AG10803 (cell line): ENCODE results near the gene LRFN3.

Experiments
- DNase-seq: peaks from one replicate; pipeline ENCODE4 v3.0.0; 2010; ENCODE audit warnings: low read depth
- H3K4me3 ChIP-seq: 2 replicates; pipeline ENCODE4 v1.5.1; 2011; ENCODE audit warnings: mild to moderate bottlenecking, low read length, control low read depth
- TF ChIP-seq, protein P1 (sequence below): conservative IDR thresholded peaks from 2 replicates; pipeline ENCODE4 v1.5.1; 2011; ENCODE audit warnings: mild to moderate bottlenecking, low read length, control low read depth, inconsistent platforms

The LRFN3 gene

DNA sequence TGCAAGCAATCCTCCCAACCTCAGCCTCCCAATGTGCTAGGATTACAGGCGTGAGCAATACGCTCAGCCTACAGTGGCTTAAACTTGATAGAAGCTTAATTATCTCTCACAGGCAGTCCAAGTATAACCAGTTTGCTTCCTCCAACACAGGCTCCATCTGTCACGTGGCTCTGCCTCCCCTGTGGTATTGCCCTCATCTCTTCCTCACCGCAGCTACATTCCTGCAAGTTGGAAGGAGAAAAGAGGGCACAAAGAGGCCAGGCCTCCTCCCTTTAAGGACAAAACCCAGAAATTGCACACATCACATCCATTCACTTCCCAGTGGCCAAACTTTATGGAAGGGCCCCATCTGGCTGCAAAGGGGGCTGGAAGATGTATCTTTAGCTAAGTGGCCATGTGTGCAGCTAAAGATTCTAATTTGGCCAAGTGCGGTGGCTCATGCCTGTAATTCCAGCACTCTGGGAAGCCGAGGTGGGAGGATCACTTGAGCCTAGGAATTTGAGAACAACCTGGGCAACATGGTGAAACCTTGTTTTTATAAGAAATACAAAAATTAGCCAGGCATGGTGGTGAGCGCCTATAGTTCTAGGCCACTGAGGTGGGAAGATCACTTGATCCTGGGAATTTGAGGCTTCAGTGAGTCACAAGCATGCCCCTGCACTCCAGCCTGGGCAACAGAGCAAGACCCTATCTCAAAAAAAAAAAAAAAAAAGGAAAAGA, 55.7 kb downstream of the LRFN3 start:
- H3K4me3 ChIP-seq = no peak overlapping the region
- DNase-seq = peak; percentile 59
- TF ChIP-seq, protein P1, sequence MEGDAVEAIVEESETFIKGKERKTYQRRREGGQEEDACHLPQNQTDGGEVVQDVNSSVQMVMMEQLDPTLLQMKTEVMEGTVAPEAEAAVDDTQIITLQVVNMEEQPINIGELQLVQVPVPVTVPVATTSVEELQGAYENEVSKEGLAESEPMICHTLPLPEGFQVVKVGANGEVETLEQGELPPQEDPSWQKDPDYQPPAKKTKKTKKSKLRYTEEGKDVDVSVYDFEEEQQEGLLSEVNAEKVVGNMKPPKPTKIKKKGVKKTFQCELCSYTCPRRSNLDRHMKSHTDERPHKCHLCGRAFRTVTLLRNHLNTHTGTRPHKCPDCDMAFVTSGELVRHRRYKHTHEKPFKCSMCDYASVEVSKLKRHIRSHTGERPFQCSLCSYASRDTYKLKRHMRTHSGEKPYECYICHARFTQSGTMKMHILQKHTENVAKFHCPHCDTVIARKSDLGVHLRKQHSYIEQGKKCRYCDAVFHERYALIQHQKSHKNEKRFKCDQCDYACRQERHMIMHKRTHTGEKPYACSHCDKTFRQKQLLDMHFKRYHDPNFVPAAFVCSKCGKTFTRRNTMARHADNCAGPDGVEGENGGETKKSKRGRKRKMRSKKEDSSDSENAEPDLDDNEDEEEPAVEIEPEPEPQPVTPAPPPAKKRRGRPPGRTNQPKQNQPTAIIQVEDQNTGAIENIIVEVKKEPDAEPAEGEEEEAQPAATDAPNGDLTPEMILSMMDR = no peak

DNA sequence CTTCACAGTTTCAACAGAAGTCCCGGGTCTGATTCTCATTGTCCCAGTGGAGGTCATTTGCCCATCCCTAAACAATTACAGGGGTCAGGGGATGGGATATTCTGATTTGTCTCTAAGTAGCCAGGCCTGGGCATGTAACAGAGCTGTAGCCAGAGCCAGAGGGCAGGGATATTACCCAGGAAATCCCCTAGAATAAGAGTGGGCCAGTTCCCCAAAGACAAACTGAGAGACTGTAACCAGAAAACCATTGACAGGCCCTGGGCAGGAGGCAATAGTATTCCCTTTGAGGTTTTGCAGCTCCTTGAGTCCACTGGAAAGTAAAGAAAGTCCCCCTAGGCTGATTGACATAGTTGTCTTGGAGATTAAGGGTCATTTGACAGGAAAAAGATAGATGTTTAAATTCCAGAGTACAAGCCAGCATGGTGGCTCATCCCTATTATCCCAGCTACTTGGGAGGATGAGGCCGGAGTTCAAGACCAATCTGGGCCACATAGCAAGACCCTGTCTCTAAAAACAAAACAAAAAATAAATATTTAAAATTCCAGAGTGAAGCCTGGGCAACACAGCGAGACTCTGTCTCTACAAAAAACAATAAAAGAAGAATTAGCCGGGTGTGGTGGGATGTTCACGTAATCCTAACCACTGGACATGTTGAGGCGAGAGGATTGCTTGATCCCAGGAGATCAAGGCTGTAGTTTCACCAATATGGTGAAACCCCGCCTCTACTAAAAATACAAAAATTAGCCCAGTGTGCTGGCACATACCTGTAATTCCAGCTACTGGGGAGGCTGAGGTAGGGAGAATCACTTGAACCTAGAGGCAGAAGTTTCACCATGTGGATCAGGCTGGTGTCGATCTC, 57.0 kb downstream of the LRFN3 start:
- DNase-seq = no peak
- no peak overlapping the region for H3K4me3 ChIP-seq
- TF ChIP-seq, protein P1 = no peak

DNA sequence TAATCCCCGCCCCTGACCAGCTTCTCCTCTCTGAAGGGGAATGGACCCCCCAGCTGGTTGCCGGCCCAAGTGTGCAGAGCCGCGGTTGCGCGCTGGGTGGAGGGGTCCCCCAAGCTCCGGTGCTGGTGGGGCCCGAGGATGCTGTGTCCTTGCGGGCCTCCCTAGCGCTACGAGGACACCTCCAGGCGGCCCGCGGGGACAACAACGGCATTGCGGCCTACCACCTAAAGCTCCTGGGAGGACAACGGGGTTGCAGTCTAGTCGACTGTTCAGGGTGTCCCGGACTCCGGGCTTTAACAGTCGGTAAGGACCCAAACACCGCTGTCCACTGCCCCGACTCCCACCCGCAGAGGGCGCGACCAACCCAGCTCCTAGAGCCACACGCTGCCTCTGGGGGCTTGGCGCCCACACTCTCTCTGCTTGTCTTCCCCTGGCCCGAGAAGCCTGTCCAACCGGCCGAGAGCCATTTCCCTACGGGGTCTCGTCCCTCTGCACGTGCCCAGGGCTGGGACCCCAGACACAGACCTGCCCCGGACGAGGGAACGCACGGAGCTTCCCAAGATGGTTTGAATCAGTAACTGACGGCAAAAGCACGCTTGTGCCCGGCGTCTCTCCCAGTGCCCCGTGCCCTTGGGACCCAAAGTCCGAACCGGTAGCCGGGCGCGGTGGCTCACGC, 57.9 kb downstream of the LRFN3 start:
- DNase-seq = no peak
- TF ChIP-seq, protein P1 = peak; percentile 30
- peak overlapping the region; percentile 91 for H3K4me3 ChIP-seq
